HG03354 (cell line): ENCODE data around the gene ATF7.

Experiments
- ATAC-seq: cut with Tn5 transposase; IDR thresholded peaks from one replicate; pipeline ENCODE4 v1.9.1; 2021; ENCODE audit warnings: mild to moderate bottlenecking; ENCODE audit not compliant: unreplicated experiment, poor library complexity, severe bottlenecking

The ATF7 gene

GRCh38 chr12:53505555-53506449 is 120.4 kb downstream of the ATF7 start:
- ATAC-seq = no peak

- no peak for ATAC-seq
Observed at GRCh38 chr12:53505086-53505485, 121.1 kb downstream of the ATF7 start.

GRCh38 chr12:53504004-53504920 is 121.9 kb downstream of the ATF7 start:
- ATAC-seq = no peak

DNA sequence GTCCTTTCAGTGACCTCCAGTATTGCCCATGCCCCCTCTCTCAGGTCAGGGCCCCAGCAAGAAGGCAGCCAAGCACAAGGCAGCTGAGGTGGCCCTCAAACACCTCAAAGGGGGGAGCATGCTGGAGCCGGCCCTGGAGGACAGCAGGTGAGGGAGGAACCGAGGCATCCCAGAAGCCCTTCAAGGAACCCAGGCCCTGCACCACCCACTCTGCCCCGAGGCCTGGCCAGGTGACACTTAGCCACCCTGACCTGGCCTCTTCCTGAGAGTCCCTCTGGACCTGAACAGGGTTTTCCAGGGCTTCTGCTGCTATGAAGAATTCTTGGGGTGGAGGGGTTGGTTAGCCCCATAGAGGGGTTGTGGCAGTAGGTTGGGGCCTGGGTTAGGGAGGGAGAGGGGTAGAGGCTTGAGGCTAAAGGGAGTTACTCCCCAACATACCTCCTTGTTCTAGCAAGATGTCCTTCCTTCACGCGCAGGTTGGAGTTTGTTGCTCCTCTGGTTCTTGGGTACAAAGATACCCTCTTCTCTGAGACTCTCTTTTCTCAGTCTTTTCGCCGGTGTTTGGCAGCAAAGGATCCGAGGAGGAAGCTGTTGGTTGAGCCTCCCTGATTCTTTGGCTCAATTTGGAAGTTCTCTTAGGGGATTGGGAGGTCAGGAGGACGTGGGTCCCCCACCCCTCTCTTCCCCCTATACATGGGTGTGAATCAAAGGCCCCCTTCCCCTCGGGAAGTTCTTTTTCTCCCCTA is 123.0 kb downstream of the ATF7 start:
- no peak for ATAC-seq

DNA sequence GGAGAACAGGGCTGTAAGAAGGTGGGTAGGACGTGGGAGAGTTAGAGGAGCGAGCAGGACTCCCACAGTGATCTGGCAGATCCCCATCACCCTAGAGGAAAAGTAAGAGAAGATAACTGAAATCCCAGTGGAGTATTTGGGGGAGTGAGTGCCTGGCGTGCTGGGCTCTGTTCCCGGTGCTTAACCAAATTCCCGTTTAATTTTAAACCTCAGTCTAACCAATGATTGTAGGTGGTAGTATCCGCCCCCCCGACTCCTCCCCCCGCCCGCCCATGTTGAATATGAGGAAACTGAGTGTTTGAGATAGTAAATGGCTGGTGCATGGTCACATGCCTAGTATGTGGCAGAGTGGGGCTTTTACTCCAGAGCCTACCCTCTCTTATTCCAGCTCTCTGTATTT is 123.9 kb downstream of the ATF7 start:
- no peak for ATAC-seq

GRCh38 chr12:53501615-53502181 is 124.5 kb downstream of the ATF7 start:
- ATAC-seq = no peak

- peak; percentile 85 for ATAC-seq
Observed at GRCh38 chr12:53500776-53501614, 125.2 kb downstream of the ATF7 start, which contains the start of gene TARBP2. Gene TARBP2 (plus strand): TSS chr12:53501283. CDS start chr12:53501409, 126 bp downstream.

- ATAC-seq = no peak
Observed at GRCh38 chr12:53500142-53500775, 125.9 kb downstream of the ATF7 start.

GRCh38 chr12:53499266-53500141 is 126.7 kb downstream of the ATF7 start, which contains the start of gene MAP3K12:
Gene MAP3K12 (minus strand): TSS chr12:53499458. CDS start chr12:53487391, 12,067 bp downstream.
- no peak for ATAC-seq

DNA sequence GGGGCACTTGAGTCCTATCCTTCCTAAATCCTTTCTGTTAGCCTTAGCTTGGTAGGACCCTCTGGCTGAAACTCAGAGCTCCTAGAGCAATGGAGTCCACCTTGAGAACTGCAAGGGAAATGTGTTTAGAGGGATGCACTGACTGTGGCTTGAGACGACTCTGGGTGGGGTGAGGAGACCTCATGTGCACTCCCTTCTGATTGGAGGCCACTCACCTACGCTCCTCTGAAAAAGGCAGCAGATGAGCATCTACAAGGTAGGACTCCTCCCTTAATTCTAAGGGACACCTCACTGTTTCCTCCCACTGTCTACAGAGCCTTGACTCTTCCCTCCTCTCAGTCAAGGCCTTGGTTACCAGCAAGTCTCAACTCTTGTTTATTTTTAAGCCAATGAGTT is 127.9 kb downstream of the ATF7 start:
- no peak for ATAC-seq

DNA sequence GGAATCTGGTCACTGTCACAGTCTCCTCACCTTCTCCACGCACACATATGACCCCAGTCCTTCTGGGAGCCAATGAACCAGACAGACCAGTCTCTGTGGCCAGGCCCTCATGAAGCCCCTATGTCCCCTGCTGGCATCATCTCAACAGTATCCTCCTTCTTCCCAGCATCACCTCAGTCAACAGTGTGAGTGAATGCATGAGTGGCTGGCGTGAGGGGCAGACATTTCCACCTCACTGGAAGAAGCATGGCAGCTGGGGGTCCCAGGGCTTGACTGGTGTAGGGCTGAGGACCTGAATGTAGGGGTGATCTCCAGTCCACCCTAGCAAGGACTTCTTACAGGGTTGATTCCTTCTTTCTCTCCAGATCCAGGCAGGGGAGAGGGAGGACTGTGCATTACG is 128.7 kb downstream of the ATF7 start:
- ATAC-seq = no peak

GRCh38 chr12:53496752-53497032 is 129.5 kb downstream of the ATF7 start:
- no peak for ATAC-seq

GRCh38 chr12:53495903-53496751 is 130.1 kb downstream of the ATF7 start:
- no peak for ATAC-seq

- ATAC-seq = no peak
Observed at GRCh38 chr12:53493610-53494391, 132.4 kb downstream of the ATF7 start.

GRCh38 chr12:53492830-53493609 is 133.2 kb downstream of the ATF7 start:
- peak; percentile 95 for ATAC-seq
